CD4-positive, alpha-beta T cell treated with Interleukin-4 for 4 hours (primary cell): Measurements from ENCODE around the gene CPTP.
"Not testable (repeated sequence)": the region's sequence is repeated elsewhere in the genome, so short reads cannot be mapped to it uniquely, and the experiment has no call there.

Experiments used
- DNase-seq: peaks from one replicate; pipeline ENCODE4 v3.0.0-alpha.2; 2020

Gene CPTP

DNA sequence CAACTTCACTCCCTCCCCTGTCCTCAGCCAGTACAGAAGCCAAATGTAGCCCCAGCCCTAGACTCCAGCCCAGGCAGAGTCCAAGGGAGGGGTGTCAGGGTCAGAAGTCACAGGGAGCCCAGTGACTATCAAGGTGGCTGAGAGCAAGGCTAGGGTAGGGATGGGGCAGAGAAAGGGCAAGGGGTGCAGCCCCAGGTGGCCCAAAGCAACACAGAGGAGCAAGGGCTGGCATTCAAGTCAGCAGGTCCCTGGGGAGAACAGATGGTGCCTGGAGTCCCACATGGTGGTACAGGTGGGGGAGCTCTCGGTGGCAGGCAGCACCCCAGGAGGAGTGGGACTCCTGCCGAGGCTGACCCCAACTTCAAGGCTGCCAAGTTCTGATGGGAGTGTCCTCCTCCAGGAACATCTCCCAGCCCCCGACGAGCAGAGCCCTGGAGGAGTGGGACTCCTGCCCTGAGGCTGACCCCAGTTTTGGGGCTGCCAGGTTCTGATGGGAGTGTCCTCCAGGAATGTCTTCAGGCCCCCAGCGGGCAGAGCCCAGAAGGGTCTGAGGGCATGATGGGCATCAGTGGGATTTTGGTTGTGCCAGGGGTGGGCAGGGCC, 28.3 kb downstream of the CPTP start:
- DNase-seq, result no peak

DNA sequence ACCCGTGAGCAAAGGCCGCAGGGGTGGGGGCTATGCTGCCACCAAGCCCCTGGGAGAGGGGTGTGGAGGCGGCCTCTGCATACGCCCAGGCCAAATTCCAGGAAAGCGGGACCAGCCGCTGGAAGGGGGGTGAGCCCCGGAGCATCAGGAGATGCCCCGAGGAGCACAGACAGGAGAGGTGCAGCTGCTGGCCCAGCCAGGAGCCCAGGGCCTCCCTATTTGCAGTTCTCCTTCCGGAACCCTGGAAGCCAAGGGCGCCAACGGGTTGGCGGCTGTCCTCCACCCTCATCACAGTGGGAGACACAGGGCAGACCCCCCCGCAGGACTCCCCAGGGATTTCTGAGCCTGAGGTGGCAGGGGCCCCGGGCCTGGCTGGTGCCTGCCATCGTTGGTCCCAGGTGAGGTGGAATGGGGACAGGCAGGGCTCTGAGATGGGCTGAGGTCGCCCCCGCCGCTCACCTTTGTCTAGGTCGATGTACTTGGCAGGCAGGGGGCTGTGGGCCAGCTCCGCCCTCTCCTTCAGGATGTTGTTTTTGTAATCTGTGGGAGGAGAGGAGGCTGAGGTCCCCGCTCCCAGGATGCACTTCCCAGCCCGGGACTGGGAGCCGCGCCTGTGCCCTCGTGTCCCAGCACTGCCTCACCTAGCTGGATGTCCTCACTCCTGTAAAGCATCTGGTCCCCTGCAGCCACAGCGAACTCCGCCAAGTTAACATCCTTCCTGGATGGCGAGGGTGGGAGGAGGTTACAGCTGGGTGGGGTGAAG, 29.0 kb downstream of the CPTP start:
- DNase-seq, result no peak

DNA sequence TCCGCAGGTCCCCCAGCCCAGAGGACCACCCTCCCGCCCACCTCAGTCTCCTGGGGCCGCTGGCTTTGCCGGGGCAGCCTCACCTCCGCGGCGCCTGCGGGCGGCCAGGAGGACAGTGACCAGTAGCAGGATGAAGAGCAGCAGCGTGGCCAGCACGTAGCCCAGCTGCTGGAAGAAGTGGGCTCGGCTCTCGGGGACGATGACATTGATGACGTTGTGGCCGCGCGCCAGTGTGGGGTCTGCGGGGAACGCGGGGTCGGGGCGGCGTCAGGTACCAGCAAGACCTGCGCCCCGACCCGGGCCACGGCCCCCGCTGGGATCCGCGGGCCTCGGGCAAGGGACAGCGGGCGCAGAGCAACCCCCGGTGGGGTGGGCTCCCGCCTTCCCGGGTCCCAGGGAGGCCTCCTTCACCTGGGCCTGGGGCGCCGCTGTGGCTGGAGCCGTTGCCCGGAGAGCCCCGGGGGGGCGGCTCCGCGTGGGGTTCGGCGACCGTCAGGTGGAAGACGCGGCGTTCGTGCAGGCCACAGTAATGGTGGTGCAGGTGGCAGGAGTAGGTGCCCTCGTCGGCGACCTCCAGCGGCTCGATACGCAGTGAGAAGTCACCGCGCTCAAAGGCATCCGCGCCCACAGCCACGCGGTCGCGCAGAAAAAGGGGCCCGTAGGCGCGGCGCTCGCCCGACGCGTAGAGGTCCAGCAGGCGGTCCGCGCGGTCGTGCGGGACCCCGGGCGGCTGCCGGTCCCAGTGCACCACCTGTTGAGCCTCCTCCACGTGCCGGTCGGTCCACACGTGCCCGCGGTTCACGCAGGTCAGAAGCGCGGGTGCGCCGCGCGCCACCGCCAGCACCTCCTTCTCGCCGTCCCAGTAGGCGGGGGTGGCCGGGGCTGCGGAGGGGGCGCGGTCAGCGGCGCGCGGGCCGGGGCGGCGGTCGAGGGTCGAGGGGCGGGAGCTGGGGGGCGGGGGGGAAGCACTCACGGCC, 30.0 kb downstream of the CPTP start:
- no peak for DNase-seq

DNA sequence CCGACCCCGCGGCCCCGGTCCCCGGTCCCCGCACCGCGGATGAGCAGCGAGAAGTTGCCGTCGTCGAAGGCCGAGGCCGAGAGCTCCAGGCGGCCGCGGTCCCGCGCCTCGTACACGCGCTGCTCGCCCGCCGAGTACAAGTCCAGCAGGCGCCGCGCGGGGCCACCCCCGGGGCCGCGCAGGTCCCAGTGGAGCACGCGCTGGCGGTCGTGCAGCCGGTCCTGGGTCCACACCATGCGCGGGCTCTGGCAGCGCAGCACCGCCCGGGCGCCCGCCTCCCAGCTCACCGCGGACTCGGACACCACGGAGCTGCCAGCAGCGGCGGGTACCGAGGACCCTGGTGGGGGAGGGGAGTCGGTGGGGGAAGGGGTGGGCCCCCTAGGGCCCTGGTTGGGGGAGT, 30.8 kb downstream of the CPTP start:
- no peak for DNase-seq

DNA sequence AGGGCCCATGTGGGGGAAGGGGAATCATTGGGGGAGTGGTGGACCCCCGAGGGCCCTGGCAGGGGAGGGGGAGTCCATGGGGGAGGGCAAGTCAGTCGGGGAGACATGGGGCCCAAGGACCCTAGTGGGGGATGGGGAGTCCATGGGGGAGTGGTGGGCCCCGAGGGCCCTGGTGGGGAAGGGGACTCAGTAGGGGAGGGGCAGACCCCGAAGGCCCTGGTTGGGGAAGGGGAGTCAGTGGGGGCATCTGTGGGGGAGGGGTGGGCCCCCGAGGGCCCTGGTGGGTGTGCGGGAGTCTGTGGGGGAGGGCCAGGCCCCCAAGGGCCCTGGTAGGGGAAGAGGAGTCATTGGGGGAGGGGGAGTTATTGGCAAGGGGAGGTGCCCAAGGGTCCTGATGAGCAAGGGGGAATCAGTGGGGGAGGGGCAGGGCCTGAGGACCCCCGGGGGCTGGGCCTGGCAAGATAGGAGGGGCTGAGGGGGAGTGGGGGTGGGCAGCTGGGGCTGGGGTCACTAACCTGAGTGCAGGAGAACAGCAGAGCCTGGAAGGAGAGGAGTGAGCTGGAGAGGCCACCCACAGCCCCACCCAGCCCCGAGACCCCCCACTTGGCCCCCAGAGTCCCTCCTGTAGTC, 31.7 kb downstream of the CPTP start:
- DNase-seq, result no peak

DNA sequence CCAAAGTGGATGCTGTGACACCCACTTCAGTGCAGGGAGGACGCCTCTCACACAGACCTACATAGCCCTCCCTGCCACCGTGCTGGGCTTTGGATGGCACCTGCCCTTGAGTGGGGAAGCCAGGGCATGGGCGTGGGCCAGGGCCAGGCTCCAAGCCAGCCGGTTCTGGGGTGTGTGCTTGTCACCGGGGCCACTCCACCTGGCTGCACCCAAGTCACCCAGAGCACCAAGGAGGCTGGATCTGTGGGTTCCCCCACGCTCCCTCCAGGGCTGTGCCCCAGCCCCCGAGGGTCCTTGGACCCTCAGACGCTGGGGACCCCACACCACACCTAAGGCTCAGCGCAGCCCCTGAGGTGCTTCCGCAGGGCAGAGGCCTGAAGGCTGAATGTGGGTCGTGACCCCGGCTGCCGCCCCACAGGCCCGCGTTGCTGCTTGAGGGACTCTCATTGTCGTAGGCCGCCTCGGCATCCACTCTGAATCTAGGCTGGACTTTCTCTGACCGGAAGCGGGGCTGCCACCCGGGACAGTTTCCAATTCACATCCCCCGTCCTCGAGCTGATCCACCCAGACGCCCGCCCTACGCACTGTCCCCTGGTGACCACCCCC, 32.3 kb downstream of the CPTP start:
- no peak for DNase-seq

DNA sequence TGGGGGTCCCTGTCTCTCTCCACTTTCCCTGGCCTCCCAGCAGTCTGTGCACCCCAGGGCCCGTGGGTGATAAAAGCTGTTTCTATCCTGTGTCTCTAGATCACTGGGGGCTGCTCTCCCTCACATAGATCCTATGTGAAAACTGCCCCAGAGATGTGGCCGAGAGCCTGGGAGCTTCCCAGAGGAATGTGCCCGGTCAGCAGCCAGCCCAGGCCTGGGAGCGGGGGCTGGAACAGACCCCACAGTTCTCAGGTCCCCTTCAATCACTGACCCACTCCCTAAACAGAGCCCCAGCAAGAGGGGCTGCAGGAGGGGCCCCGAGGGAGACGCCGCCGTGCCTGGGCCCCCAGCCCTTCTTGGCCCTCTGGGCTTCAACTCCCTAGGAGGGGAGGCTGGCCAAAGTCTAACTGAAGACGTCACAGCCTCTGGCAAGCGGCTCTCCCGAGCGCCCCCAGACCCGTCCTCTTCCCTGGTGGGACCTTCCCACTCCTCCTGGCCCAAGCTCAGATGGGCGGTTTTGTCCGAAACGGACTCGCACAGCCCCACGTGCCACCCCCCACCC, 33.4 kb downstream of the CPTP start:
- DNase-seq, result no peak

DNA sequence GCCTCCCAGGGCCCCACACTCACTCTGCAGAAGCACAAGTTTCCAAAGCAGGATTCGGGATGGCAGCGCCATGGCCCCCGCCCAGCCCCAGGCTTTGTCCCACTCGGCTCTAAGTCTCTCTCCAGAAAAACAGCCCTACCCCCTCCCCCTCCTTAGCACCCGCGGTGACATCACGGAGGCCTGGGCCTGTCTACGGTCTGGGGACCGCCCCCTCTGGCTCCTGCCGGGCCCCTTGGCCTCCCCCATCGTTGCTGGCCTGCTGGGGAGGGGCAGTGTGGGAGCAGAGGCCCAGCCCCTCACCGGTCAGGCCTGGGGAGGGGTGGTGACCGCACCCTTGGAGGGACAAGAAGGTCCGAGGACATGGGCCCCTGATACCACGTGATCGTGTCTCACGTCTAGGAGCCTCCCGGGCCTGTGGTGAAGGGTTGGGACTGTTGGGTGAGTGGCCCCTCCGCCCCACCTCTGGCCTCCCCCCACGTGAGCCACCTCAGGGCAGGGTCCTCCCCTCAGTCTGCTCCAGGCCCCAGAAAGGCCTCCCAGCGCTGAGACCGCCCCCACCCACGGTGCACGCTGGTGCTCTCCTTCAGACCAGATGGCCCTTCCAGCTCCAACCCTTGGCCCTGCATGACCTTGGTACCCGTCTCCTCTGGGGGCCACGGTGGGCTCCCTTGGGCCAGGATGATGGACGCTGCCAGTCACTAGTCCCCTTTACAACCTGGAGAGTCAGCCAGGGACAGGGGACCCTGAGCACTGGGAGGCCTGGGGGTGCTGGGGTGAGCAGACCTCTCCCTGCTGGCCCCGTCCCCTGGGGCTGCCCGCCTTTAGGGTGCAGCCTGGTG, 34.0 kb downstream of the CPTP start, which contains the start of gene MXRA8:
Gene MXRA8, minus strand, starts transcription at position 123 of the 839 bp plus-strand sequence. Its CDS starts 51 bp downstream, at position 72.
- no peak for DNase-seq

DNA sequence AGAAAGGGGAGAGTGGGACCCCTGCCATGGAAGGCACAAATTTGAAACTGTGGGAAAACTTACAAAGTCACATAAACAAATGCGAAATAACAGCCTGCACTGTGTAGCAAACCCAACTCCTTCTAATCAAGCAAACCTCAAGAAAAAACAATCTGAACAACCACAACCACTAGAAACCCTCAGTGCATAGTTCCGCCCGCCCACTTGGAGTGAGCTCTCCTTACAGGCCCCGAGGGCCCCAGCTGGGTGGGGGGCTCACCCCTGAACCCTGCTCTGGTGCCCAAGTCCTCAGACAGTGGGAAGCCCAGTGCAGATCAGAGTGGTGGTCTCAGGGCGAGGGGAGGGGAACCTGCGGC, 34.7 kb downstream of the CPTP start:
- DNase-seq, result no peak

DNA sequence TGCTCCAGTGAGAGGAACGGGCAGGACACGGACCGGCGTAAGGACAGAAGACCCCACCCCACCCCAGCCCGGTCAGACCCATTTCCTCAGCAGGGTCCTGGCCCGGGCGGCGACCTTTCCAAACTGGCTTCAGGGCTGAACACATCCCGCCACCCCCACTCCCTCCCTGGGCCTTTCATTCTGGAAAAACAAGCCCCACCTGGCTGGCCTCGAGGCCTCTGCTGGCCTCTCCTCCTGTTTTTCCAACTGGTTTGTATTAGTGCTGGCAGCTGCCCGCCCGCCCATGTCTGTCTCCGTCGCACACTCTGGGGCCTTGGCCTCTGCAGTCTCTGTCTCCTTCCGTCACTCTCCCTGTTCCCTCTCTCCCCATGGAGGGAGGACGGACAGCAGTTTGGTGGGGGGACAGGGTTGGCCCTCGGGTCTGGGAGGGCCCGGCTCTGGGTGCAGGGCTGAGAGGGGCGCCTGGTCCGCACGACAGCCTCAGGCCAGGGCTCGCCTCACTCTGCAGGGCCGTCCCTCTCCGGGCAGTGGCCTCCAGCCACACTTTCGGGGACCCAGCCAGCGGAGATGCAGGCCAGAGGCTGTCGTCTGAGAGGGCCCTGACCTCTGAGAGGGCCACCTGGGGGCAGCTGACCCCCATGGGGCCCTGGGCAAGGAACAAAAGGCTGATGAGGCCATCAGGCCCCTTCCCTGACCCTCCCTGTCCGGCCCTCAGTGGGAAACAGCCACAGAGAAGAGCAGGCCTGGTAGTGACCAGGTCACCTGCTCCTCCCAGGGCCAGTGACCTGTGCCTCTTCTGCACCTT, 35.3 kb downstream of the CPTP start:
- no peak for DNase-seq

DNA sequence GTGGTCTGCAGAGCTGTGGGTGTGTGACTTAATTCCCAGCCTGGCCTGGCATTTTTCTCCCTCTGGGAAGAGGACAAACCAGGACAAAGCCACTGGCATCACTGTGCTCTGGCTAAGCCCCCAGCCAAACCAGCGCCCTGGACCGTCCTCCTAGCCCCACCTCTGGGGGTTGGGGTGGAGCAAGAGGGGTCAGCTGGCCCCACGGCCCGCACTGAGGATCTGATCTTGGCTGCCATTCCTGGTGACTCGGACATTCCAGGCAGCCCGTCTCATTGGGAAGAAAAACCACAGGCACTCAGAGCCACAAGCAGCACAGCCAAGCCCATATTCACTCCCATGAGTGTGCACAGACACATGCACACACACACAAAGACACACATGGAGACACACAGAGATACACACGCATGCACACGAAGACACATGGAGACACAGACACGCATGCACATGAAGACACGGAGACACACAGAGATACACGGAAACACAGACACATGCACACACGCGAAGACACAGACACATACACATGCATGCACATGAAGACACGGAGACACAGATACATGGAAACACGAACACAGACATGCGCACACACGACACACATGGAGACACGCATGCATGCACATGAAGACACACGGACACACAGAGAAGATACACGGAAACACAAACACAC, 36.0 kb downstream of the CPTP start:
- DNase-seq, result no peak

DNA sequence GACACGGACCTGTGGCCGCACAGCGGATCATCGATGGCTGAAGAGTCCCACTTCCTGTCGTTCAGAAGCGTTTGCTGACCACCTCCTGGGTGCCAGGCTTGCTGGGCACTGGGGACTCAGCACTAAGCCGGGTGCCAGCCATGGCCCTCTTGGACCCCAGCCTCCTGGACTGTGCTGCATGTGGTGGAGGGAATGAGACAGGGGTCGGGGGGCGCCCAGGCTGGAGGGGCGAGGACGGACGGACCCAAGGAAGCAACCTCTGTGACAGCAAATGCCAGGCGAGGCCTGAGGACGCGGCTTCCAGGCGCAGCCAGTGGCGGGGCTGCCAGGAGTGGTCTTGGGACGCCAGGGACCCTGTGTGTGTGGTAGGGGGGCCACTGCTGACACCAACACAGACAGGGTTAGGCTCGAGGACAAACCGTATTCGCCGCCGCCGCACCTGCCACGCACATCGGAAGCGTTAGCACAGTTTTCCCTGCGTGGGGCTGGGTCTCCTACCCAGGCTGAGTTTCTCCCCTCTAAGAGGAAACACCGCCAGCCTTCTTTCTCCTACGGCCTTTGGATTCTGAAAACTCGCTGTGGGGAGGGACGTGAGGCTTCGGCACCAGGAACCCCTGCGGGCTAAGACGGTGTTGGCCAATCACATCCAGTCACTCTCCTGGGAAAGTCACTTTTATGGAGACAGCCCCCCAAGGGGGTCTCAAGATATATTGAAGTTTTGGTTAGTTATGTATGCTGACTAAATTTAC, 36.8 kb downstream of the CPTP start:
- DNase-seq, result no peak

DNA sequence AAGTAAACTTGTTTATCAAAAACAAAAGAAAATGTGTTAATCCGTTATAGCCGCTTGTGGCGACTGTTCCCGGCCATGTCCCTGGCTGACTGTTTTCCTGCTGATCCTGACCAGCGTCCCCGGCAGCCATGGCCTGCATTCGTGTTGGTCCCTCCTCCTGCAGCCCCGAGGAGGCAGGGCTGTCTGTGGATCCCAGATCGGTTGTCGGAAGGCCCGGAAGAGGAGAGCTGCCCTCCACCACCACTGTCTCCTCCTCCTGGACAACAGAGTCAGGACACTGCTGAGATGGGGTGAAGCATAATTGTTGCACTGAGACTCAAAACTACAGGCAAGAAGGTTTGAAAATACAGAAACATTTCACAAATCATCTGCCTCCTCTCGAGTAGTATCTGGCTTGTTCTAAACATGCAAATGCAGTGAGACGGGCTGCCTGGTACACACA, 37.4 kb downstream of the CPTP start:
- DNase-seq, result no peak

DNA sequence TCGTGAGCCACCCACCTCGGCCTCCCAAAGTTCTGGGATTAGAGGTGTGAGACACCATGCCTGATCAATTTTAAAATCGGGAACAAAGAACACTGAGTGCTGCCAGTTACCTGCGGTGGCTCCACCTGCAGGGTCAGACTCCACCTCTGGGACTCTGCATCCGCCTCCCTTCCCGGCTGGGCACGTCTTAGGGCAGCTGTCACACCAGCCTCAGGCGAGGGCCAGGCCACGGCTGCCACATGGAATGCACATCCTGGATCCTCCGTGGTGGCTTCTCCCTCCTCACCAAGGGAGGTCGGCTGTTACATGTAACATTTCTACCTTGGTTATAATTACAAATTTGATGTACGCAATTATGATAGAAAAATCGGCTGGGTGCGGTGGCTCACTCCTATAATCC, 39.7 kb downstream of the CPTP start:
- no peak for DNase-seq

DNA sequence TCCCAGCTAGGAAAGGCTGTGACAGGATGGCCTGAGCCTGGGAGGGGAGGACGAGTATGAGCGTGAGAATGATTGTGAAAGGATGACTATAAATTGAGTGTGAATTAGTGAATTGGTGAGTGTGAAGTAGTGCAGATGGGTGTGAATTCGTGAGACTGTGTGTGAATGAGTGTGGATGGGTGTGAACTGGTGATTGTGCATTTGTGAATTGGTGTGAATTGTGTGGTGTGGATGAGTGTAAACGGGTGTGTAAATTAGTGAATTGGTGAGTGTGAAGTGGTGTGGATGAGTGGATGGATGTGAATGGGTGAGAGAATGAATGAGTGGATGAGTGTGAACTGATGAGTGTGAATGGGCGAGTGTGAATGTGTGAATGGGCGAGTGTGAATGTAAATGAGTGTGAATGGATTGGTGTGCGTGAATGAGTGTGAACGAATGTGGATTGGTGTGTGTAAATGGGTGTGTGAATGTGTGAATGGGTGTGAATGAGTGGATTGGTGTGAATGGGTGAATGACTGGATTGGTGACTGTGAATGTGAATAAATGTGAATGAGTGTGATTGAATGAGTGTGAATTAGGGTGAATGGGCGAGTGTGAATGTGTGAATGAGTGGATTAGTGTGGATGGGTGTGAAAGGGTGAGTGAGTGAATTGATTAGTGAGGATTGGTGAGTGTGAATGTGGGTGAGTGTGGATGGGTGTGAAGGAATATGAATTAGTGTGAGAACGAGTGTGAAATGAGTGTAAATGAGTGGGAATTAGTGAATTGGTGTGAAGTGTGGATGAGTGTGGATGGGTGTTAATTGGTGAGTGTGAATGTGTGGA, 41.5 kb downstream of the CPTP start:
- DNase-seq, result no peak

DNA sequence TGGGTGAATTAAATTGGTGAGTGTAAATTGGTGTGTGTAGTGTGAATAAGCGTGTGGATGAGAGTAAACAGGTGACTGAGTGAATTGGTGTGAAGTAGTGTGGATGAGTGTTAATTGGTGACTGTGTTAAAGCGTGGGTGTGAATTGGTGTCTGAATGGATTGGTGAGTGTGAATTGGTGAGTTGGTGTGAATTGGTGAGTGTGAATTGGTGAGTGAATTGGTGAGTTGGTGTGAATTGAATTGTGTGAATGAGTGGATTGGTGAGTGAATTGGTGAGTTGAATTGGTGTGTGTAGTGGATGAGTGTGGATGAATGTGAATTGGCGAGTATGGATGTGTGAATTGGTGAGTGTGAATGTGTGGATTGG, 42.1 kb downstream of the CPTP start:
- DNase-seq, result no peak

DNA sequence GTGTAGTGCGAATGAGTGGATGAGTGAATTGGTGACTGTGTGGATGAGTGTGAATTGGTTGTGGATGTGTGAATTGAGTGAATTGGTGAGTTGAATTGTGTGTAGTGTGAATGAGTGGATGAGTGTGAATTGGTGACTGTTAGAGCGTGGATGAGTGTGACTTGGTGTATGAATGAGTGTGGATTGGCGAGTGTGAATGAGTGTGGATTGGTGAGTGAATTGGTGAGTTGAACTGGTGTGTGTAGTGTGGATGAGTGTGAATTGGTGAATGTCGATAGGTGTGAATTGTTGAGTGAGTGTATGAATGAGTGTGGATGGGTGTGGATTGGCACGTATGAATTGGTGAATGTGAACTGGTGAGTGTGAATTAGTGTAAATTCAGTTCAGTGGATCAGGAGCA, 42.7 kb downstream of the CPTP start:
- DNase-seq, result no peak

DNA sequence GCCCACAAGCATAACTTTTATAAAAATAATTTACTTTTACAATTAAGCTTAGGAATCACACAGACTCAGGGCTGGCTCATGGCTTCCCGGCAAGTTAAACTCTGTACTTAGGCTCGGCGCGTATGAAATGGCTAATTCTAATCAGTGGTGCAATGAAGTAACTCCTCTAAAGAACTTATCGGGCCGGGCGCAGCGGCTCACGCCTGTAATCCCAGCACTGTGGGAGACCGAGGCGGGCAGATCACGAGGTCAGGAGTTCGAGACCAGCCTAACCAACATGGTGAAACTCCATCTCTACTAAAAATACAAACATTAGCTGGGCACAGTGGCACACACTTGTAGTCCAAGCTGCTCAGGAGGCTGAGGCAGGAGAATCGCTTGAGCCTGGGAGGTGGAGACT, 45.5 kb downstream of the CPTP start:
- not testable (repeated sequence) for DNase-seq
